ENCODE results near the gene HES6. TPM values are rescaled to one million over a fixed set of nuclear protein-coding genes. Genes with fewer than 3 reads are reported as not detected.

Gene HES6
- total and polyA plus RNA-seq, 2 experiments from 2014 or later: 0.86 to 1.3 TPM

GRCh38 chr2:238244151-238244550 lies 4.3 kb upstream of the HES6 start:
- no peak for DNase-seq
- Histone ChIP-seq H3K4me2 (ENCODE audit: unreplicated experiment) (no peak overlapping the region), H3K27ac (no peak overlapping the region), H3K9me3 (ENCODE audit: low read depth) (no peaks in the 10 kb centered on the region), H3K4me1 (ENCODE audit: insufficient read depth) (no peaks in the 10 kb centered on the region), H3F3A (ENCODE audit: insufficient read depth) (peaks cover 7% of the 10 kb centered on the region; the same call in 1 of the 2 replicates), H3K36me3 (ENCODE audit: low read depth) (no peaks in the 10 kb centered on the region), H3K4me3 (no peak overlapping the region), H4K20me1 (ENCODE audit: insufficient read depth) (no peaks in the 10 kb centered on the region), H3K27me3 (replicated peaks; ENCODE audit: insufficient read depth) (peaks cover 3% of the 10 kb centered on the region), H3K9me2 (ENCODE audit: insufficient read depth) (no peaks in the 10 kb centered on the region), H2AFZ (no peak overlapping the region), H3K79me2 (ENCODE audit: insufficient read depth) (no peaks in the 10 kb centered on the region), H3K9ac (no peak overlapping the region)
- in situ Hi-C loops (cut with MboI): no loop called here
- 93 to 95% methylated on average over 5 of the region's 5 CpGs for WGBS, 2 experiments (ENCODE audit: low coverage in 1 of 2, low lambda C conversion rate in 2 of 2, missing lambda C conversion rate in 2 of 2)
- TF ChIP-seq EZH2 (IDR thresholded peaks at IDR 0.05; ENCODE audit: insufficient read depth, poor library complexity, severe bottlenecking): no peak

GRCh38 chr2:238243496-238244076 lies 3.7 kb upstream of the HES6 start:
- no peak overlapping the region for H2AFZ ChIP-seq
- peaks cover 9% of the 10 kb centered on the region for H3K27me3 ChIP-seq (replicated peaks; ENCODE audit: insufficient read depth)
- H3K9me2 ChIP-seq (ENCODE audit: insufficient read depth): no peaks in the 10 kb centered on the region
- no peaks in the 10 kb centered on the region for H3K4me1 ChIP-seq (ENCODE audit: insufficient read depth)
- DNase-seq: no peak
- 80 to 84% methylated on average over 10 of the region's 10 CpGs for WGBS, 2 experiments (ENCODE audit: low coverage in 1 of 2, low lambda C conversion rate in 2 of 2, missing lambda C conversion rate in 2 of 2)
- no peak overlapping the region for H3K4me2 ChIP-seq (ENCODE audit: unreplicated experiment)
- TF ChIP-seq EZH2 (IDR thresholded peaks at IDR 0.05; ENCODE audit: insufficient read depth, poor library complexity, severe bottlenecking): no peak
- no peak for TF ChIP-seq EZH2phosphoT487 (IDR thresholded peaks at IDR 0.05; ENCODE audit: insufficient read depth, low read depth)
- no peak overlapping the region for H3K27ac ChIP-seq
- no peaks in the 10 kb centered on the region for H4K20me1 ChIP-seq (ENCODE audit: insufficient read depth)
- no peaks in the 10 kb centered on the region for H3K9me3 ChIP-seq (ENCODE audit: low read depth)
- in situ Hi-C loops (cut with MboI): no loop called here
- H3F3A ChIP-seq (ENCODE audit: insufficient read depth): peaks cover 7% of the 10 kb centered on the region; the same call in 1 of the 2 replicates
- no peak overlapping the region for H3K4me3 ChIP-seq
- no peaks in the 10 kb centered on the region for H3K79me2 ChIP-seq (ENCODE audit: insufficient read depth)
- no peak overlapping the region for H3K9ac ChIP-seq
- no peaks in the 10 kb centered on the region for H3K36me3 ChIP-seq (ENCODE audit: low read depth)

GRCh38 chr2:238242731-238243495 lies 3.1 kb upstream of the HES6 start:
- peaks cover 10% of the 10 kb centered on the region; the same call in 1 of the 2 replicates for H3F3A ChIP-seq (ENCODE audit: insufficient read depth)
- no peaks in the 10 kb centered on the region for H3K4me1 ChIP-seq (ENCODE audit: insufficient read depth)
- no peak overlapping the region for H2AFZ ChIP-seq
- WGBS, 2 experiments (ENCODE audit: low coverage in 1 of 2, low lambda C conversion rate in 2 of 2, missing lambda C conversion rate in 2 of 2): 67 to 72% methylated on average over 7 of the region's 7 CpGs
- no peaks in the 10 kb centered on the region for H3K36me3 ChIP-seq (ENCODE audit: low read depth)
- H3K79me2 ChIP-seq (ENCODE audit: insufficient read depth): no peaks in the 10 kb centered on the region
- TF ChIP-seq EZH2phosphoT487 (IDR thresholded peaks at IDR 0.05; ENCODE audit: insufficient read depth, low read depth) (no peak), EZH2 (IDR thresholded peaks at IDR 0.05; ENCODE audit: insufficient read depth, poor library complexity, severe bottlenecking) (no peak)
- no peak overlapping the region for H3K4me2 ChIP-seq (ENCODE audit: unreplicated experiment)
- H3K4me3 ChIP-seq: no peak overlapping the region
- no peaks in the 10 kb centered on the region for H4K20me1 ChIP-seq (ENCODE audit: insufficient read depth)
- H3K9me3 ChIP-seq (ENCODE audit: low read depth): no peaks in the 10 kb centered on the region
- in situ Hi-C loops (cut with MboI): no loop called here
- H3K27ac ChIP-seq: no peak overlapping the region
- H3K27me3 ChIP-seq (replicated peaks; ENCODE audit: insufficient read depth): peaks cover 15% of the 10 kb centered on the region
- DNase-seq: no peak
- no peak overlapping the region for H3K9ac ChIP-seq
- H3K9me2 ChIP-seq (ENCODE audit: insufficient read depth): no peaks in the 10 kb centered on the region

- TF ChIP-seq EZH2 (IDR thresholded peaks at IDR 0.05; ENCODE audit: insufficient read depth, poor library complexity, severe bottlenecking) (no peak), EZH2phosphoT487 (IDR thresholded peaks at IDR 0.05; ENCODE audit: insufficient read depth, low read depth) (no peak)
- Histone ChIP-seq H2AFZ (no peak overlapping the region), H3K4me3 (no peak overlapping the region), H3K9me2 (ENCODE audit: insufficient read depth) (no peaks in the 10 kb centered on the region), H3K36me3 (ENCODE audit: low read depth) (no peaks in the 10 kb centered on the region), H4K20me1 (ENCODE audit: insufficient read depth) (no peaks in the 10 kb centered on the region), H3K79me2 (ENCODE audit: insufficient read depth) (no peaks in the 10 kb centered on the region), H3K9me3 (ENCODE audit: low read depth) (no peaks in the 10 kb centered on the region), H3K9ac (no peak overlapping the region), H3K4me2 (ENCODE audit: unreplicated experiment) (no peak overlapping the region), H3K27ac (no peak overlapping the region), H3F3A (ENCODE audit: insufficient read depth) (peaks cover 11% of the 10 kb centered on the region; the same call in 1 of the 2 replicates), H3K27me3 (replicated peaks; ENCODE audit: insufficient read depth) (peaks cover 25% of the 10 kb centered on the region), H3K4me1 (ENCODE audit: insufficient read depth) (no peaks in the 10 kb centered on the region)
- DNase-seq: peak; percentile 33
- WGBS, 2 experiments (ENCODE audit: low coverage in 1 of 2, low lambda C conversion rate in 2 of 2, missing lambda C conversion rate in 2 of 2): 55 to 56% methylated on average over 2 of the region's 2 CpGs
- in situ Hi-C loops (cut with MboI): no loop called here
Measured at GRCh38 chr2:238241970-238242369, 2.1 kb upstream of the HES6 start.
